HG03108 (cell line): ENCODE data around the gene VAV2.

Source experiments
- ATAC-seq: cut with Tn5 transposase; IDR thresholded peaks from one replicate; pipeline ENCODE4 v1.9.1; 2021; ENCODE audit warnings: moderate library complexity; ENCODE audit not compliant: unreplicated experiment

Gene VAV2

GRCh38 chr9:133894377-133895321, 97.5 kb downstream of the VAV2 start:
- ATAC-seq, result no peak

- ATAC-seq, result no peak
These were observed 98.7 kb downstream of the VAV2 start for GRCh38 chr9:133893191-133893994.

GRCh38 chr9:133892193-133892920, 99.8 kb downstream of the VAV2 start:
- ATAC-seq, result no peak

- ATAC-seq, result no peak
These were observed 100.4 kb downstream of the VAV2 start for GRCh38 chr9:133891741-133892140.

GRCh38 chr9:133890583-133890982, 101.5 kb downstream of the VAV2 start:
- ATAC-seq, result no peak

- no peak for ATAC-seq
These were observed 102.4 kb downstream of the VAV2 start for GRCh38 chr9:133889584-133890301.

GRCh38 chr9:133888809-133889491, 103.2 kb downstream of the VAV2 start:
- ATAC-seq, result no peak

GRCh38 chr9:133888048-133888808, 103.9 kb downstream of the VAV2 start:
- no peak for ATAC-seq

- no peak for ATAC-seq
These were observed 104.5 kb downstream of the VAV2 start for GRCh38 chr9:133887540-133888047.

GRCh38 chr9:133886563-133887501, 105.3 kb downstream of the VAV2 start:
- ATAC-seq, result no peak

- ATAC-seq, result no peak
These were observed 107.0 kb downstream of the VAV2 start for GRCh38 chr9:133884907-133885744.

- ATAC-seq, result no peak
These were observed 109.0 kb downstream of the VAV2 start for GRCh38 chr9:133882849-133883755.

GRCh38 chr9:133881671-133882381, 110.3 kb downstream of the VAV2 start:
- ATAC-seq, result no peak

- ATAC-seq, result no peak
These were observed 111.1 kb downstream of the VAV2 start for GRCh38 chr9:133880851-133881661.

- ATAC-seq, result no peak
These were observed 112.0 kb downstream of the VAV2 start for GRCh38 chr9:133880136-133880535.
